ENCODE results near the gene S100A12.
A peak's percentile ranks its signal among the peaks of the same experiment; 100 is the strongest.

The S100A12 gene

GRCh38 chr1:153387785-153388184 is 12.4 kb upstream of the S100A12 start:
- no peak for TF ChIP-seq POLR2AphosphoS5 (IDR thresholded peaks at IDR 0.05; ENCODE audit: low read depth)
- TF ChIP-seq GABPA (IDR thresholded peaks at IDR 0.05; ENCODE audit: low read depth), result no peak
- no peak for TF ChIP-seq CTCF (IDR thresholded peaks at IDR 0.05; ENCODE audit: insufficient read depth, low read length)
- TF ChIP-seq REST (IDR thresholded peaks at IDR 0.05; ENCODE audit: insufficient replicate concordance, low read depth), result no peak
- no peak for TF ChIP-seq SPI1 (IDR thresholded peaks at IDR 0.05; ENCODE audit: borderline replicate concordance, low read depth)
- Histone ChIP-seq H3K27me3 (ENCODE audit: insufficient read depth, poor library complexity, severe bottlenecking) (no peaks in the 10 kb centered on the region), H3K4me3 (replicated peaks; ENCODE audit: insufficient read depth, low read length) (no peak overlapping the region), H3K27ac (replicated peaks) (peak overlapping the region; percentile 63)
- no peak for DNase-seq (ENCODE audit: low read depth in 1 of 2, low spot score in 1 of 2)

GRCh38 chr1:153387001-153387400 is 11.6 kb upstream of the S100A12 start:
- peak overlapping the region; percentile 63 for H3K27ac ChIP-seq (replicated peaks)
- H3K4me3 ChIP-seq (replicated peaks; ENCODE audit: insufficient read depth, low read length), result no peak overlapping the region
- no peak for TF ChIP-seq REST (IDR thresholded peaks at IDR 0.05; ENCODE audit: insufficient replicate concordance, low read depth)
- no peak for TF ChIP-seq SPI1 (IDR thresholded peaks at IDR 0.05; ENCODE audit: borderline replicate concordance, low read depth)
- no peak for TF ChIP-seq CTCF (IDR thresholded peaks at IDR 0.05; ENCODE audit: insufficient read depth, low read length)
- no peak for TF ChIP-seq GABPA (IDR thresholded peaks at IDR 0.05; ENCODE audit: low read depth)
- TF ChIP-seq POLR2AphosphoS5 (IDR thresholded peaks at IDR 0.05; ENCODE audit: low read depth), result no peak
- no peaks in the 10 kb centered on the region for H3K27me3 ChIP-seq (ENCODE audit: insufficient read depth, poor library complexity, severe bottlenecking)
- no peak for DNase-seq (ENCODE audit: low read depth in 1 of 2, low spot score in 1 of 2)

GRCh38 chr1:153386500-153386901 is 11.1 kb upstream of the S100A12 start:
- DNase-seq (ENCODE audit: low read depth in 1 of 2, low spot score in 1 of 2), result peak; percentile 53 to 94
- Histone ChIP-seq H3K27me3 (ENCODE audit: insufficient read depth, poor library complexity, severe bottlenecking) (no peaks in the 10 kb centered on the region), H3K27ac (replicated peaks) (peak overlapping the region; percentile 63), H3K4me3 (replicated peaks; ENCODE audit: insufficient read depth, low read length) (no peak overlapping the region)
- TF ChIP-seq SPI1 (IDR thresholded peaks at IDR 0.05; ENCODE audit: borderline replicate concordance, low read depth) (peak; percentile 50; the same call in 1 of the 2 replicates), CTCF (IDR thresholded peaks at IDR 0.05; ENCODE audit: insufficient read depth, low read length) (no peak), POLR2AphosphoS5 (IDR thresholded peaks at IDR 0.05; ENCODE audit: low read depth) (peak; percentile 93), GABPA (IDR thresholded peaks at IDR 0.05; ENCODE audit: low read depth) (peak; percentile 48; the same call in 1 of the 2 replicates), REST (IDR thresholded peaks at IDR 0.05; ENCODE audit: insufficient replicate concordance, low read depth) (peak; percentile 53)

Data from HL-60 (cell line).